H1 (cell line): Measurements from ENCODE around the gene KRTAP10-12.

Experiments used
- ATF2 ChIP-seq: IDR thresholded peaks from 2 replicates; pipeline ENCODE4 v1.6.1; 2012; ENCODE audit warnings: low read length, inconsistent platforms
- CHD7 ChIP-seq: fragments of 300-600 bp; sonication (generic); IDR thresholded peaks from 2 replicates; pipeline ENCODE4 v1.7.1; 2012; ENCODE audit warnings: low read length, moderate library complexity, mild to moderate bottlenecking, inconsistent platforms; ENCODE audit not compliant: insufficient replicate concordance
- CTCF ChIP-seq, 3 experiments: IDR thresholded peaks; 1 replicate in 2 of 3; 2 replicates in 1 of 3; pipeline versions ENCODE4 v1.5.1 to v1.6.1; 2011; ENCODE audit warnings: low read length in 3 of 3, mild to moderate bottlenecking in 3 of 3, inconsistent platforms in 2 of 3, low read depth in 1 of 3, moderate library complexity in 1 of 3; ENCODE audit not compliant: insufficient read depth in 1 of 3; ENCODE audit errors: control extremely low read depth in 1 of 3
- EP300 ChIP-seq, 2 experiments: IDR thresholded peaks; 1 replicate in 1 of 2; 2 replicates in 1 of 2; pipeline ENCODE4 v1.6.1; 2011 to 2012; ENCODE audit warnings: low read depth in 2 of 2, low read length in 2 of 2, mild to moderate bottlenecking in 2 of 2, borderline replicate concordance in 1 of 2, inconsistent platforms in 1 of 2, moderate library complexity in 1 of 2
- EZH2 ChIP-seq: fragments of 200-600 bp; sonication (generic); IDR thresholded peaks from 2 replicates; pipeline ENCODE4 v1.7.1; 2012; ENCODE audit warnings: low read depth, mild to moderate bottlenecking, moderate library complexity, low read length, inconsistent platforms; ENCODE audit not compliant: severe bottlenecking
- RAD21 ChIP-seq, 2 experiments: IDR thresholded peaks in 1 of 2; conservative IDR thresholded peaks in 1 of 2; 2 replicates each; pipeline ENCODE4 v1.6.1; 2011; ENCODE audit warnings: low read depth in 2 of 2, low read length in 2 of 2, improper control_type of control experiment in 1 of 2, inconsistent platforms in 1 of 2, mild to moderate bottlenecking in 1 of 2, moderate library complexity in 1 of 2
- SIN3A ChIP-seq, 2 experiments: IDR thresholded peaks in 1 of 2; conservative IDR thresholded peaks in 1 of 2; 2 replicates each; pipeline ENCODE4 v1.6.1; 2011 to 2012; ENCODE audit warnings: low read length in 2 of 2, improper control_type of control experiment in 1 of 2, low read depth in 1 of 2, mild to moderate bottlenecking in 1 of 2
- YY1 ChIP-seq: IDR thresholded peaks from 2 replicates; pipeline ENCODE4 v1.6.1; 2011; ENCODE audit warnings: low read depth, mild to moderate bottlenecking, low read length

GRCh38 chr21:44727321-44727720, 30.3 kb downstream of the KRTAP10-12 start:
- TF ChIP-seq YY1, result no peak
- no peak for TF ChIP-seq EP300 (IDR thresholded peaks at IDR 0.05; ENCODE audit: borderline replicate concordance in 1 of 2, low read depth in 2 of 2, low read length in 2 of 2)
- TF ChIP-seq RAD21 (IDR thresholded peaks at IDR 0.05 in 1 of 2, conservative IDR thresholded peaks at IDR 0.05 in 1 of 2; ENCODE audit: low read depth in 2 of 2, low read length in 2 of 2), result no peak
- no peak for TF ChIP-seq CTCF (IDR thresholded peaks at IDR 0.05; ENCODE audit: control extremely low read depth in 1 of 3, insufficient read depth in 1 of 3, low read depth in 1 of 3, low read length in 3 of 3)
- no peak for TF ChIP-seq EZH2
- TF ChIP-seq SIN3A (conservative IDR thresholded peaks at IDR 0.05 in 1 of 2, IDR thresholded peaks at IDR 0.05 in 1 of 2; ENCODE audit: low read depth in 1 of 2, low read length in 2 of 2), result no peak
- no peak for TF ChIP-seq ATF2
- no peak for TF ChIP-seq CHD7
